Stimulated activated CD4-positive, alpha-beta T cell treated with anti-CD3 and anti-CD28 coated beads, TNF-alpha, amount 100 ng/mL, for 1 hour (primary cell): ENCODE results near the gene DEPDC4.
"Not testable (repeated sequence)": the region's sequence is repeated elsewhere in the genome, so short reads cannot be mapped to it uniquely, and the experiment has no call there.

Experiments
- DNase-seq, 3 donors: peaks; one replicate each; pipeline ENCODE4 v3.0.0-alpha.2; 2020; ENCODE audit warnings: low read depth in 3 of 3, low spot score in 1 of 3

Gene DEPDC4

GRCh38 chr12:100265107-100265506 is 1.8 kb downstream of the DEPDC4 start:
- DNase-seq = not testable (repeated sequence)

- DNase-seq = no peak
These were observed 3.7 kb downstream of the DEPDC4 start for GRCh38 chr12:100263131-100263530.

- DNase-seq = no peak
These were observed 8.8 kb downstream of the DEPDC4 start for GRCh38 chr12:100258127-100258526.

GRCh38 chr12:100254876-100255275 is 12.0 kb downstream of the DEPDC4 start:
- DNase-seq = no peak

GRCh38 chr12:100253437-100253836 is 13.4 kb downstream of the DEPDC4 start:
- DNase-seq = no peak

- DNase-seq = no peak
These were observed 15.0 kb downstream of the DEPDC4 start for GRCh38 chr12:100251917-100252316.

- no peak for DNase-seq
These were observed 16.9 kb downstream of the DEPDC4 start for GRCh38 chr12:100249941-100250340.

GRCh38 chr12:100248886-100249285 is 18.0 kb downstream of the DEPDC4 start:
- no peak for DNase-seq

- DNase-seq = no peak
These were observed 19.1 kb downstream of the DEPDC4 start for GRCh38 chr12:100247765-100248164.

GRCh38 chr12:100243137-100243536 is 23.7 kb downstream of the DEPDC4 start:
- no peak for DNase-seq

GRCh38 chr12:100239589-100239988 is 27.3 kb downstream of the DEPDC4 start:
- DNase-seq = no peak

- no peak for DNase-seq
These were observed 28.1 kb downstream of the DEPDC4 start for GRCh38 chr12:100238801-100239200.

- no peak for DNase-seq
These were observed 32.1 kb downstream of the DEPDC4 start for GRCh38 chr12:100234591-100235304.

GRCh38 chr12:100234166-100234565 is 32.7 kb downstream of the DEPDC4 start:
- no peak for DNase-seq

- DNase-seq = not testable (repeated sequence)
These were observed 35.0 kb downstream of the DEPDC4 start for GRCh38 chr12:100231873-100232272.

GRCh38 chr12:100229876-100230275 is 37.0 kb downstream of the DEPDC4 start:
- DNase-seq = no peak

GRCh38 chr12:100229036-100229635 is 37.7 kb downstream of the DEPDC4 start:
- no peak for DNase-seq

GRCh38 chr12:100225491-100225890 is 41.4 kb downstream of the DEPDC4 start:
- no peak for DNase-seq

GRCh38 chr12:100222173-100222572 is 44.7 kb downstream of the DEPDC4 start:
- DNase-seq = not testable (repeated sequence)

GRCh38 chr12:100221523-100221922 is 45.4 kb downstream of the DEPDC4 start:
- DNase-seq = no peak

GRCh38 chr12:100219328-100220109 is 47.4 kb downstream of the DEPDC4 start:
- DNase-seq = no peak

GRCh38 chr12:100216337-100216736 is 50.5 kb downstream of the DEPDC4 start:
- no peak for DNase-seq
